Stomach (tissue), 4 donors: ENCODE results near the gene THBS1.

Source experiments
- CTCF ChIP-seq, 7 experiments: fragments of 450-650 bp in 4 of 7; fragments of 200-600 bp in 3 of 7; sonication (generic) in 3 of 7; IDR thresholded peaks; one replicate each; pipeline ENCODE4 v1.5.1; 2016 to 2019; ENCODE audit warnings: antibody characterized with exemption in 7 of 7, control low read depth in 2 of 7, mild to moderate bottlenecking in 1 of 7
- POLR2A ChIP-seq, 4 donors: fragments of 450-650 bp; IDR thresholded peaks; one replicate each; pipeline ENCODE4 v1.6.1; 2016; ENCODE audit warnings: antibody characterized with exemption in 4 of 4, control low read depth in 2 of 4, mild to moderate bottlenecking in 1 of 4, moderate library complexity in 1 of 4

GRCh38 chr15:39602143-39602542 lies 21.3 kb downstream of the THBS1 start:
- TF ChIP-seq POLR2A (IDR thresholded peaks at IDR 0.05), result no peak
- no peak for TF ChIP-seq CTCF (IDR thresholded peaks at IDR 0.05)
